ENCODE data around the gene ARHGAP45. TPM values are rescaled to one million over a fixed set of nuclear protein-coding genes. Genes with fewer than 3 reads are reported as not detected.
A peak's percentile ranks its signal among the peaks of the same experiment; 100 is the strongest.

ARHGAP45 gene
- total and polyA plus RNA-seq, 9 of the 15 experiments (the other 6 are each of a cell fraction or from before 2014, with no cell fraction given), result 0.08 to 22.1 (median 4.2) TPM

DNA sequence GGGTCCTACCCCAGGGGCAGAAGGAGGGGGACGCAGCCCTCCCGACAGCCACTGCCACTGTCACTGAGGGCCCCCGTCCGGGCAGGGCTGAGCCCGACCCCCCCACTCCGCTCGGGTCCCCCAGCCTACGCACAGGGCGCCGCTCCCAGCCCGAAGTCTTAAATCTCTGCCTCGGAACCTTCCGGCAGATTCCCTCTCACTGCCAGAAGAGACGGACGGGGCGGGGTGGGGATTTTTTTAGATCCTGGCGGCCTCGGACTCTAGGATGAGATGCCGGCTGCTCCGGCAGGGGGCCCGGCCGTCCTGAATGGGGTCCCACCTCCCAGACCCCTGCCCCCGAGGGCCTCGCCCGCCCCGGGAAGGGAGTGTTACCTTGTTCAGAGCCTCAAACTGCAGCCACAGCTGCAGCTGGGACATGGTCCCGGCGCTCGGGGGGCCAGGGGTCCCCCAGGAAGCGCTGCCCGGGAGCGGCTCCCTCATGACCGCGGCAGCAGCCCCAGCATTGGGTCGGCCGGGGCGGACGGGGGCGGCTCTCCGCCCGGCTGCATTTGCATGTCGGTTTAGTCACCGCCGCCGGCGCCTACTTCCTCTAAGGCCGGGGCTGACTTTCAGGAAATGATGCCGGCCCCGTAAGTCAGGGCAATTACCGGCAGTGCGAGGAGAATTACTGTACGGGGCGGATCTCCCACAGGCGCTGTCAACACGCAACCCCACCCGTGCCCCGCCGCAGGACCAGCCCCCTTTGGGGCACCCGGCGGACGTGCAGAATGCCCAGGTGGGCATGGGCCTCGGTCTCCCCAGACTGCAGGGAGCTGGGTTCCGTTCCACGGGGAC lies 65.0 kb downstream of the ARHGAP45 start (continued):
- TF ChIP-seq RBFOX2 (IDR thresholded peaks at IDR 0.05; ENCODE audit: low read depth, low read length) (peak; percentile 56; the same call in 1 of the 2 replicates), ZBTB2 (IDR thresholded peaks at IDR 0.05) (no peak), YY1 (IDR thresholded peaks at IDR 0.05; ENCODE audit: borderline replicate concordance in 1 of 3, control insufficient read depth in 1 of 3, extremely low read depth in 1 of 3, insufficient read depth in 3 of 3, insufficient read length in 1 of 3, insufficient replicate concordance in 2 of 3, low read depth in 1 of 3, low read length in 2 of 3) (peak in 2 of 3 experiments; percentile 48 to 74), NRF1 (conservative IDR thresholded peaks at IDR 0.05 in 1 of 2, IDR thresholded peaks at IDR 0.05 in 1 of 2) (peak; percentile 33 to 41; a peak in 1 of 4 replicates), JUNB (CRISPR knock-in tag; conservative IDR thresholded peaks at IDR 0.05) (no peak), JUND (IDR thresholded peaks at IDR 0.05; ENCODE audit: borderline replicate concordance, low read depth, low read length) (0 out of 2 replicates have a peak, but pooled peaks have one; percentile 41), JUND (tag; IDR thresholded peaks at IDR 0.05; ENCODE audit: borderline replicate concordance, low read depth, low read length) (no peak; the same call in 2 of the 3 replicates), RHOXF2B (CRISPR knock-in tag; conservative IDR thresholded peaks at IDR 0.05) (no peak), BRF2 (IDR thresholded peaks at IDR 0.05; ENCODE audit: borderline replicate concordance, insufficient read depth, insufficient read length) (no peak), ZBTB11 (CRISPR knock-in tag; IDR thresholded peaks at IDR 0.05) (peak in 1 of 3 experiments; percentile 74; a peak in 2 of 6 replicates), HDAC3 (IDR thresholded peaks at IDR 0.05; ENCODE audit: borderline replicate concordance, partially characterized antibody) (no peak), GABPB1 (CRISPR knock-in tag; IDR thresholded peaks at IDR 0.05) (peak; percentile 58; the same call in 1 of the 2 replicates)
- TF ChIP-seq, protein P1, sequence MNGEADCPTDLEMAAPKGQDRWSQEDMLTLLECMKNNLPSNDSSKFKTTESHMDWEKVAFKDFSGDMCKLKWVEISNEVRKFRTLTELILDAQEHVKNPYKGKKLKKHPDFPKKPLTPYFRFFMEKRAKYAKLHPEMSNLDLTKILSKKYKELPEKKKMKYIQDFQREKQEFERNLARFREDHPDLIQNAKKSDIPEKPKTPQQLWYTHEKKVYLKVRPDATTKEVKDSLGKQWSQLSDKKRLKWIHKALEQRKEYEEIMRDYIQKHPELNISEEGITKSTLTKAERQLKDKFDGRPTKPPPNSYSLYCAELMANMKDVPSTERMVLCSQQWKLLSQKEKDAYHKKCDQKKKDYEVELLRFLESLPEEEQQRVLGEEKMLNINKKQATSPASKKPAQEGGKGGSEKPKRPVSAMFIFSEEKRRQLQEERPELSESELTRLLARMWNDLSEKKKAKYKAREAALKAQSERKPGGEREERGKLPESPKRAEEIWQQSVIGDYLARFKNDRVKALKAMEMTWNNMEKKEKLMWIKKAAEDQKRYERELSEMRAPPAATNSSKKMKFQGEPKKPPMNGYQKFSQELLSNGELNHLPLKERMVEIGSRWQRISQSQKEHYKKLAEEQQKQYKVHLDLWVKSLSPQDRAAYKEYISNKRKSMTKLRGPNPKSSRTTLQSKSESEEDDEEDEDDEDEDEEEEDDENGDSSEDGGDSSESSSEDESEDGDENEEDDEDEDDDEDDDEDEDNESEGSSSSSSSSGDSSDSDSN (IDR thresholded peaks at IDR 0.05; ENCODE audit: borderline replicate concordance in 1 of 2, low read depth in 2 of 2, low read length in 2 of 2), result peak in 1 of 2 experiments; percentile 69; a peak in 1 of 4 replicates
